Activated T-helper 1 cell treated with anti-CD3 and anti-CD28 coated beads, Interleukin-2, amount 50 U/mL, for 16 hours (primary cell): ENCODE measurements around the gene ZNF804A.
"Not testable (repeated sequence)": the region's sequence is repeated elsewhere in the genome, so short reads cannot be mapped to it uniquely, and the experiment has no call there.

ENCODE experiments used
- DNase-seq, 2 donors: peaks; one replicate each; pipeline ENCODE4 v3.0.0-alpha.2; 2020; ENCODE audit warnings: low read depth in 1 of 2, low spot score in 1 of 2

The ZNF804A gene

DNA sequence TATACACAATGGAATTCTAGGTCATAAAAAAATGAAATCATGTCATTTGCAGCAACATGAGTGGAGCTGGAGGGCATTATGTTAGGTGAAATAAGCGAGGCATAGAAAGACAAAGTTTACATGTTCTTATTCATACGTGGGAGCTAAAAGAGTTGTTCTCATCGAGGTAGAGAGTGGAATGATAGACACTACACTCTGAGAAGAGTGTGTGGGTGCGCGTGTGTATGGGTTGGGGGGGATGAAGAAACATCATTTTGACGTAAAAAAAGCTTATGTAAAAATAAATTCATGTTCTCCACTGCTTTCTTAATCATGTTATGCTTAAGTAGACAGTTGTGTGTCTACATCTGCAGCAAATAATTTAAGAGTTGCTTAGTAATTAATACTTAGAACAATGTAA lies 123.6 kb downstream of the ZNF804A start:
- DNase-seq, result no peak

DNA sequence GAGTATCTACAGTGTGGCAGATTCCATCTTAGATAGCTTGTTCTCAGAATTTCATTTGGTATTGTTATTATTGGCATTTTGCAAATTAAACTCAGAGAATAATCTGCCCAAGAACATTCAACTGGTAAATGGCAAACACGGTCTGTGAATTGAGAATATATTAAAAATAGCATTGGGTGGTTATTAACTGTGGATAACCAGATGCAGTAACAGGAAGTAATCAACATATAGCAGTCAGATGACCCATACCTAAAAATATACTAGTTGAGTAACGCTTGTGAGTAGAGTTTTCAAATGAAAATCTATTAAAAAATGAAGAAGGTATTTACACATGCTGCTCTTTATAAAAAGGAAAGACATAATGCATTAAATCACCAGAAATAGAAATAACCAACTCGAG lies 129.5 kb downstream of the ZNF804A start:
- DNase-seq, result no peak

DNA sequence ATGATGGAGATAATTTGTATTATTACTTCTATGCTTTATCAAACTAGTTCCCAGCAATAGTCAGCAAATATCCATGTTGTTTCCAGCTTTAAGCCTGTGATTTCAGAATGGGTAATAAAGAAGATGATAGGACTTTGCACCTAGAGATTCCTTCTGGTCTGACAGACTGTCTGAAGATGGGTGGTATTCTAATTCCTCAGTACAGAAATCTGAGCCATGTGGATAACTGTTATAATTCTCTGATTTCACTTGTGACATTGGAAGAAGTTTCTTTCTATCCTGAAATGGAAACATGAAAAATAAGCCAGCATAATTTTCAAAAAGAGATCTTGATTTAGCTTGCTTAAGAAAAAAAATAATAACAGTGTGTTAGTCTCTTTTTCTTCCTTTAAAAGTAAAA lies 130.1 kb downstream of the ZNF804A start:
- DNase-seq, result no peak

GRCh38 chr2:184729581-184729980 lies 131.3 kb downstream of the ZNF804A start:
- no peak for DNase-seq

DNA sequence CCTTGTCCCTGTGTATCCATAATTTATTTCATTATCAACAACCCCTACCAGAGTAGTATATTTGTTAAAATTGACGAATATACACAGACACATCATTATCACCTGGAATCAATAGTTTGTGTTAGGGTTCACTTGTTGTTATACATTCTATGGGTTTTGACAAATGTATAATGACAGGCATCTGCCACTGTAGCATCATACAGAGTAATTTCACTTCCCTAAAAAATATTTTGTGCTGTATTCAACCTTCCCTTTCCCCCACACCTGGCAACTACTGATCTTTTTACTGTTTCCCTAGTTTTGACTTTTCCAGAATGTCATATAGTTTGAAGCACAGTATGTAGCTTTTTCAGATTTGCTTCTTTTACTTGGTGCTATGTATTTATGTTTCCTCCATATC lies 132.0 kb downstream of the ZNF804A start:
- DNase-seq, result no peak

DNA sequence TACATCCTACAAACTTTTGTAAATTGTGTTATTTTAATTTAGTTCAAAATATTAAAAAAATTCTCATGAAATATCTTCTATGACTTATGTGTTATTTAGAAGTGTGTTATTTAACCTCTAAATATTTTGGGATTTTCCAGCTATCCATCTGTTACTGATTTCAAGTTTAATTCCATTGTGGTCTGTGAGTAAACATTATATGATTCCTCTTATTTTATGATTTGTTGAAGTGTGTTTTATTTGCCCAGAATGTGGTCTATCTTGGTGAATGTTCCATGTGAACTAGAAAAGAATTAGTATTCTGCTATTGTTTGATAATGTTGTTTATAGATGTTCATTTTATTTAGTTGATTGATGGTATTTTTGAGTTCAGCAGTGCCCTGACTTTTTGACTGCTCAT lies 136.0 kb downstream of the ZNF804A start:
- DNase-seq, result no peak

- no peak for DNase-seq
These were observed 137.3 kb downstream of the ZNF804A start for GRCh38 chr2:184735611-184736010.

DNA sequence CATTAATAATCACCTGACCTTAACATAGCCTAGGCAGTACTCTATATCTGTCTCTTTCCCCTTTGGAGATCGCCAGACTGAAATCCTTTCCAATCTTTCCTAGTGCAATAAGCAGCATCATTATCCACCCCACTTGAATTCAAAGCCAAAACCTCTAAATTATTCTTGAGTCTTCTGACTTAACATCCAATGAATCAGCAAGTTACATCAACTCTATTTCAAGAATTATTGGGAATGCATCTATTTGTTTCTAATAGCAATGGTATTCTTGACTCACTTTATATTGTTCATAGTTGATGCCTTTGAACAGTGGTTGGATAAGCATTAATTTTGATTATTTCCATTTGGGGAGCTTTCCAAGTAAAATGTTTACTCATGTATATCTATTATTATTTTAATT lies 144.8 kb downstream of the ZNF804A start:
- no peak for DNase-seq

- DNase-seq, result no peak
These were observed 157.8 kb downstream of the ZNF804A start for GRCh38 chr2:184756161-184756560.

DNA sequence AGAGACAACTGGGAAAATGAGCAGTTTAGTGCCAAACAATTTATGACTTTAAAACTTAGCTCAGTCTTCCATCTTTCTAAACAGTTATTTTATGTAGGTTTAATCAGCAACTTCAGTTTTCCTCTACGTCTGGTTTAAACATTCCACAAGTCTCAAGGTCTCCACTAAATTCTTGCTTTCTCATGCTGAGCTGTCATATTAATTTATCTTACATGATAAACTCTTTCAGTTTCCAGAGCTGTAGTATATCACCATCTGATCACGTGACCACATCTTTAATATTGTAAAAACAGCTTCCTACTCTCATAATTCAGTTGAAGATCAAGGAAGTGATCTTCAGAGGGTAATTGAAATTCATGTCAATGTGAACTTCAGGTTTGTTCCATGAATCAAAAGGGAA lies 158.6 kb downstream of the ZNF804A start:
- no peak for DNase-seq

GRCh38 chr2:184759557-184760255 lies 161.4 kb downstream of the ZNF804A start:
- DNase-seq, result not testable (repeated sequence)

DNA sequence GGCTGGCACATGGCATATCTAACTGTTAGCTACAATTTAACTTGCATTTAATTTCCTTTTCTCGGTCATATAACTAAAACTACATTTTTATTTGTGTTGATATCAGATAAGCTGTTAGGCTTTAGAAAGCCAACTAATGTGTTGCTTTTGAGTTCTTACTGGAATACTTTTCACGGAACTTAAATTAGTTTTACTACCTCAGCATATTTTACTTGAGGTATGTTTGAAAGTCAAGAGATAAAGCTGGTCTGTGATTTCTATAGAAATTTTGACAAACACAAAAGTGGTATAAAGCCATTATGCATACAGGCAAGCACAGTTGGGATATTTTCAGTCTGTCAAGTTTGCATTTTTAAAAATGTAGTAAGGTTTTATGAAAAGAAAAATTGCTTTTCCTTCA lies 162.6 kb downstream of the ZNF804A start:
- DNase-seq, result no peak

- no peak for DNase-seq
These were observed 167.0 kb downstream of the ZNF804A start for GRCh38 chr2:184765112-184765895.

GRCh38 chr2:184767059-184767458 lies 168.7 kb downstream of the ZNF804A start:
- DNase-seq, result no peak

DNA sequence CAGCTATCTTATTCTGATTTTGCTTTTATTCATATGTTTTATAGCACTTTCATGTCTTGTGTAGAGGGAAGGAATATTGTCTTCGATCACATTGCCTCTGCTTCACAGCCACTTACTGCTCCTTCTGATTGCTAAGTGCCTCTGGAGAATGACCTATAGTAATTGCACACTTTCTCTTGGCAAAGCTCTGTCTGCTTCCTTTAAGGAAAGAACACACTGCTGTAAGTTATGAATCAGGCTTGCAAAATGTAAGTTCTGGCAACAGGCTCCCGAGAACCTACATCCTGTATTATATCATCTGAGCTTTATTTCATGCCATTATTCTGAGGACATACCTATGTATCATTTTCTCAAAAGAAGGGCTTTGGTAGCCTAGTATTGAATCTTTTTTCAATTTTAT lies 170.7 kb downstream of the ZNF804A start:
- no peak for DNase-seq

DNA sequence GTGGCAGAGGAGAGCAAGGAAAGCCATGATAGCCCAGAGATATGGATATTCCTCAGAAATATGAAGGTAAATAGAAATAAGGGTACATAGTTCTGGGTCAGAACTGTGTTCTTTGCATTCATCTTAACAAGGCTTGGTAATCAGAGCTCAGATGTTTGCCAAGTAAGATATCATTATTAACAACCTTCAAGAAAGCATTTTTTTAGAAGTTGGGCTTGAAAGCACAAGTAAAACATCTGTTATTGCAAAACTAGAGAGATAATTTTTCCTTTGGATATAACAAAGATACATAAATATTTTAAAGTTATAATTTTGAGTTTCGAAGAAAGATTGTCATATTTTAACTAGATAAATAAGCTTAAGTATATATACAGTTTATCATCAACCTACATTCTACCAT lies 171.4 kb downstream of the ZNF804A start:
- DNase-seq, result no peak

DNA sequence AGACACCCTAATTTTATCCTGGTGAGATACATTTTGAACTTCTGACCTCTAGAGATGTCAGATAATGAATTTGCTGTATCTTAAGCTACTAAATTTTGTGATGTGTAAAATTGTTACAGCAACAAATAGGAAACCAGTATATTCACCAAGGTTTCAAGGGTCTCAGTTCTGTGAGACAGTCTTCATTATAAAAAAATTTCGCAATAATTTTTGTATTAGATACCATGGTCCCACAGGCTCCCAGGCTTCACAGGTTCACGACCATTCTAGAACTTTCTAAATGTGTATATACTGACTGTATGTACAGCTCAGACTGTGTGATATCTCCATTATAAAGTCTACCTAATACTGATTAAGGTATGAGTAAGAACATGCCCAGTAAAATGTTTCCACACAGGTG lies 181.4 kb downstream of the ZNF804A start:
- DNase-seq, result no peak

DNA sequence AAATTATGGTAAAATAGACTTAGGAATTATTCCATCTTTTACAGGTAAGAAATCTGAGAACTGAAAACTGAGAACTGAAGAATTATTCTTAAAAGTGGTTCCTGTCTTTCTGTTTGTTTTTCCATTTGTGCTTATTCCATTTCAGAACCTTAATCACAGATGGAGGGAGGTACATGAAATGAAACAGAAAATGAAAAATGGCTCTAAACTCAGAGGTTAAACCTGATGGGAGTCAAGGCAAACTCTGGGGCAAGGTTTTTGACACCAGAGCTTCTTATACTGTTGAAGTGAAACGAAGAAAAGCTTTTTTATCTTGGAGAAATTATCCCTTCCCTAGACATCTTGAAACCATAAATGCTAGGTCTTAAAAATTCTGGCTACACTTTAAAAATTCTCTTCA lies 182.1 kb downstream of the ZNF804A start:
- no peak for DNase-seq

DNA sequence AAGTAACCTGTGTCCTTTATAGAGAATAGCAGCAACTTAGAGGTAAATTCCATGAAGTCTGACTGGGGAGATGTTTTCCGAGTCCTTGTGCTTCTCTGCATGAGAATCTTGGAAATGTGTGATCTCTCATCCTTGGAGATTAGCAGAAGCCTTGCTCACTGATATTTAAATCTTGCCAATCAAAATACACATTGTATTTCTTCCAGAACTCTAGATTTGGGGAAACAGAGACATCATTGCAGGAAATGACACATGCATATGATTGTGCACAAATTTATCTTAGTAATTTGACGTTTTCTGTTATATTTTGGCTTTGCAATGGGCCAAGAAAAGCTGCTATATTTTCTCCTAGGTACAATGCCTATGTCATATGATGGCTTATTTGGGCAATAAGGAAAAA lies 182.6 kb downstream of the ZNF804A start:
- no peak for DNase-seq

DNA sequence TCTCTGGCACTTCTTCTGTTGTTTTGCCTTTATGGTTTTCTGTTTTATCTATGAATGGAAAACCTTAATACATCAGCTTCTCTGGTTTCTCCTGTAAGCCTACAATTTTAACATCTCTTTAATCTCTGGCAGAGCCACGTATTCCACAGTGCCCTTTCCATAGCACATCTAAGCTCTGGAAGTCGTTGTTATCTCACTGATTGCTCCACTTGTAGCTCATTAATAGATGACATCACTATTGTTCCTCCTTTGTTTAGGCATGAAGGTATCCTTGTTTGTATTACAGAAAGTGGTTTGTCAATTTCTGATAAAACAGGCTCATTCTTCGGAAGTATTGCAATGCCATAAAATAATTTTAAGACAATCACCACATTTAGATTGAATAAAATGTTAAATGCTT lies 185.2 kb downstream of the ZNF804A start:
- DNase-seq, result no peak

DNA sequence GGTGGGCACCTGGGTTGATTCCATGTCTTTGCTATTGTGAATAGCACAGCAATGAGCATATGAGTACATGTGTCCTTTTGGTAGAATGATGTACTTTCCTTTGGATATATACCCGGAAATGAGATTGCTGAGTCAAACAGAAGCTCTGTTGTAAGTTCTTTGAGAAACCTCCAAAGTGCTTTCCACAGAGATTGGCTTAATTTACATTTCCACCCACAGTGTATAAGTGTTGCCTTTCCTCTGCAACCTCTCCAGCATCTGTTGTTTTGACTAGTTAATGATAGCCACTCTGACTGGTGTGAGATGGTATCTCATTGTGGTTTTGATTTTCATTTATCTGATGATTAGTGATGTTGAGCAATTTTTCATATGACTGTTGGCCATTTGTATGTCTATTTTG lies 194.8 kb downstream of the ZNF804A start:
- DNase-seq, result no peak

- no peak for DNase-seq
These were observed 201.1 kb downstream of the ZNF804A start for GRCh38 chr2:184799379-184799778.

DNA sequence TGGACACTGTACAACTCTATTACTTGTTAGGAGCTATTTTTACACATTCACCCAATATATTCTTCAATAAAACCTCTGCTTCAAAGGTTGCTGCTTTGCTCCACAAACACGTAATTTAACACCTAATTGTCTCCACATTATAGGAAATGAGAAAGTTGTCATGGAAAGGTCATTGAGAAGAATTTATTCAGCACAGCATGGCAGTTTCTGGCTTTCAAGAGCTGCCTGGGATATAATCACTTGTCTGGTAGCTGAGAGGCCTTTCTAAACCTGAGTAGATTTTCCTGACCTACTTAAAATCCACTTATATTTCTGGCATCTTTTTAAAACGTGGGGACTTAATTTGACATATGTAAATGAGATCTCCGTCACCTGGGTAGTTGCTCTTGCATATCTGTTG lies 216.1 kb downstream of the ZNF804A start:
- no peak for DNase-seq
